ENCODE results near the gene HEXIM2. TPM values are rescaled to one million over a fixed set of nuclear protein-coding genes. Genes with fewer than 3 reads are reported as not detected.

HEXIM2 gene
- total and polyA plus RNA-seq, 11 donors = 3.4 to 7.5 (median 5.7) TPM

DNA sequence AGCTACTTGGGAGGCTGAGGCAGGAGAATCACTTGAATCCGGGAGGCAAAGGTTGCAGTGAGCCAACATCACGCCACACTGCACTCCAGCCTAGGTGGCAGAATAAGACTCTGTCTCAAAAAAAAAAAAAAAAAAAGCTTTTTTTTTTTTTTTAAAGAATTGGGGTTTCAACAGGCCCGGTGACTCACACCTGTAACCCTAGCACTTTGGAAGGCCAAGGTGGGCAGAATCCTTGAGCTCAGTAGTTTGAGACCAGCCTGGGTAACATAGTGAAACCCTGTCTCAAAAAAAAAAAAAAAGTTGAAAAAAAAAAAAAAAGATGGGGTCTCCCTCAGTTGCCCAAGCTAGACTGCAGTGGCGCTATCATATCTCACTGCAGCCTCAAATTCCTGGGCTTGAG, 6.6 kb upstream of the HEXIM2 start:
- ATAC-seq (no peak), DNase-seq (no peak)
- 92 to 96% (median 93%) methylated on average over 4 of the region's 4 CpGs for WGBS, 4 donors
- Histone ChIP-seq H3K27me3 (no peaks in the 10 kb centered on the region), H3K9me3 (no peaks in the 10 kb centered on the region), H3K36me3 (peaks cover 0 to 2% (median 0%) of the 10 kb centered on the region in 9 donors), H3K4me3 (no peak overlapping the region), H3K4me1 (peaks cover 9 to 68% (median 54%) of the 10 kb centered on the region in 12 donors), H3K27ac (peak overlapping the region in 2 of 12 donors; percentile 21 to 26)
- intact Hi-C loops (cut with DNase I) = no loop called here
- TF ChIP-seq CTCF (IDR thresholded peaks at IDR 0.05) (no peak), POLR2A (IDR thresholded peaks at IDR 0.05) (no peak)

GRCh38 chr17:45155483-45155882, 6.2 kb upstream of the HEXIM2 start:
- H3K4me1 ChIP-seq = peaks cover 11 to 69% (median 55%) of the 10 kb centered on the region in 12 donors

DNA sequence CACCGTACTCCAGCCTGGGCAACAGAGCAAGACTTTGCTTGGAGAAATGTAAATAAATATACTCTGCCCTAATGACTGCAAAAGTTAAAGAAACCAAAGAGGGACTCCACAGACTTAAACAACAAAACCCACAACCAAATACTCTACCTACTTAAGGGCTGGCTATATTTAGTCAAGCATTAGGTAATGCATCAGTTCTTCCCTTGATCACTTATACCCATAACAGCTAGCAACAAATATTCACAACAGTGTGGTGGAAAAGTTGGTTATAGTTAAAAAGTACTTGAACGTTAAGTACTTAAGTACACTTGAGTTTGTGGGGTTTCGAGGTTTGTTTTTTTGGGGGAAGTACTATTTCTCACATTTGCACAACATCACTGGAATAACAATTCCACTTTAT, 5.4 kb upstream of the HEXIM2 start:
- peak overlapping the region in 3 of 12 donors; percentile 10 to 26 (median 21) for H3K27ac ChIP-seq
- no peak for DNase-seq
- peaks cover 0 to 2% (median 0%) of the 10 kb centered on the region in 9 donors for H3K36me3 ChIP-seq
- intact Hi-C loops (cut with DNase I) = no loop called here
- H3K4me3 ChIP-seq = no peak overlapping the region
- no peaks in the 10 kb centered on the region for H3K9me3 ChIP-seq
- 93 to 94% (median 94%) methylated on average over 3 of the region's 3 CpGs for WGBS, 4 donors
- TF ChIP-seq POLR2A (IDR thresholded peaks at IDR 0.05) (no peak), CTCF (IDR thresholded peaks at IDR 0.05) (no peak)
- no peaks in the 10 kb centered on the region for H3K27me3 ChIP-seq
- peaks cover 11 to 62% (median 48%) of the 10 kb centered on the region in 12 donors for H3K4me1 ChIP-seq
- ATAC-seq = no peak

More at GRCh38 chr17:45155483-45155882, 6.2 kb upstream of the HEXIM2 start:
- TF ChIP-seq POLR2A (IDR thresholded peaks at IDR 0.05) = no peak
- no peak for TF ChIP-seq CTCF (IDR thresholded peaks at IDR 0.05)
- DNase-seq (no peak), ATAC-seq (no peak)
- peak overlapping the region in 2 of 12 donors; percentile 21 to 26 for H3K27ac ChIP-seq
- H3K36me3 ChIP-seq = peaks cover 0 to 2% (median 0%) of the 10 kb centered on the region in 9 donors
- H3K4me3 ChIP-seq = no peak overlapping the region
- intact Hi-C loops (cut with DNase I) = no loop called here
- H3K27me3 ChIP-seq = no peaks in the 10 kb centered on the region
- H3K9me3 ChIP-seq = no peaks in the 10 kb centered on the region
- WGBS, 4 donors = 81 to 96% (median 87%) methylated on average over 2 of the region's 2 CpGs

- peak overlapping the region; percentile 96 to 100 (median 100) for H3K27ac ChIP-seq
- ATAC-seq (peak; percentile 45 to 71 (median 70)), DNase-seq (peak; percentile 79 to 86 (median 84))
- peaks cover 0 to 2% (median 0%) of the 10 kb centered on the region in 9 donors for H3K36me3 ChIP-seq
- H3K4me1 ChIP-seq = peaks cover 6 to 55% (median 37%) of the 10 kb centered on the region in 12 donors
- WGBS, 4 donors = 0 to 1% (median 0%) methylated on average over 31 to 48 of the region's 48 CpGs
- TF ChIP-seq CTCF (IDR thresholded peaks at IDR 0.05) (peak in 7 of 12 donors; percentile 8 to 52 (median 36)), POLR2A (IDR thresholded peaks at IDR 0.05) (no peak)
- intact Hi-C loops (cut with DNase I) = loop anchor here in 7 of 10 donors (1.0 to 5.0 kb wide), 5 partner anchors 12 to 37 kb away; partner anchors contain the start of gene HEXIM1 (in 5 of the 7)
- peak overlapping the region; percentile 65 to 98 (median 93) for H3K4me3 ChIP-seq
- H3K27me3 ChIP-seq = no peaks in the 10 kb centered on the region
- H3K9me3 ChIP-seq = no peaks in the 10 kb centered on the region
Observed at GRCh38 chr17:45160447-45161287, 1.0 kb upstream of the HEXIM2 start.

Measured in heart left ventricle (tissue), 16 donors.